ENCODE measurements around the gene RAB19. TPM values are rescaled to one million over a fixed set of nuclear protein-coding genes. Genes with fewer than 3 reads are reported as not detected.
"Not testable (repeated sequence)": the region's sequence is repeated elsewhere in the genome, so short reads cannot be mapped to it uniquely, and the experiment has no call there.

RAB19 gene
- total and polyA plus RNA-seq, 4 experiments from 2014 or later, result 1.6 to 3.2 (median 2.3) TPM

DNA sequence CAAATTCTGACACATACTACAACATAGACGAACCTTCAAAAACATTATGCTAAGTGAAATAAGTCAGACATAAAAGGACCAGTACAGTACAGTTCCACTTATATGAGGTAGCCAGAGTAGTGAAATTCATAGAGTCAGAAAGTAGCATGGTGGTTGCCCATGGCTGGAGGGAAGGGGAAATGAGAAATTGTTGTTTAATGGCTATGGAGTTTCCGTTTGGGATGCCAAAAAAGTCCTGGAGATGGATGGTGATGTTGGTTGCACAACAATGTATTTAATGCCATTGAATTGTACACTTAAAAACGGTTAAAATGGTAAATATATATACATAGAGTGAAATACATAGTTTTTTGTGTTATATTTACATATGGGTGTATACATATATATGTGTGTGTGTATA, 3.5 kb upstream of the RAB19 start:
- CTCF ChIA-PET (ENCODE audit: partially characterized antibody), result no interaction called here
- H3K4me3 Mint-ChIP-seq, result no peak overlapping the region
- Histone ChIP-seq H3K9me3 (ENCODE audit: control insufficient read depth in 1 of 2, low read length in 2 of 2) (no peaks in the 10 kb centered on the region), H3K4me1 (ENCODE audit: insufficient read depth, low read length) (peaks cover 24% of the 10 kb centered on the region), H3K36me3 (ENCODE audit: insufficient read depth, low read length) (no peaks in the 10 kb centered on the region), H3K4me3 (ENCODE audit: low read length in 2 of 2) (no peak overlapping the region), H3K27ac (ENCODE audit: low read depth, low read length) (no peak overlapping the region), H3K27me3 (ENCODE audit: insufficient read depth, low read length) (no peaks in the 10 kb centered on the region)
- H3K4me1 Mint-ChIP-seq, result peaks cover 24 to 42% (median 32%) of the 10 kb centered on the region in 4 donors
- peaks cover 0 to 3% of the 10 kb centered on the region in 2 donors for H3K36me3 Mint-ChIP-seq
- DNase-seq, result no peak
- H3K27ac Mint-ChIP-seq, result no peak overlapping the region
- POLR2A ChIA-PET (ENCODE audit: partially characterized antibody), result interaction anchor here (1.2 kb wide), 1 partner anchor 24 kb away, joined by 3 read pairs; no protein-coding TSS in a partner anchor
- no peaks in the 10 kb centered on the region for H3K27me3 Mint-ChIP-seq
- intact Hi-C loops (cut with micrococcal nuclease), result loop anchor here (10.0 kb wide), 1 partner anchor 614 kb away; the partner anchor contains the start of gene MRPS33
- no peaks in the 10 kb centered on the region for H3K9me3 Mint-ChIP-seq

DNA sequence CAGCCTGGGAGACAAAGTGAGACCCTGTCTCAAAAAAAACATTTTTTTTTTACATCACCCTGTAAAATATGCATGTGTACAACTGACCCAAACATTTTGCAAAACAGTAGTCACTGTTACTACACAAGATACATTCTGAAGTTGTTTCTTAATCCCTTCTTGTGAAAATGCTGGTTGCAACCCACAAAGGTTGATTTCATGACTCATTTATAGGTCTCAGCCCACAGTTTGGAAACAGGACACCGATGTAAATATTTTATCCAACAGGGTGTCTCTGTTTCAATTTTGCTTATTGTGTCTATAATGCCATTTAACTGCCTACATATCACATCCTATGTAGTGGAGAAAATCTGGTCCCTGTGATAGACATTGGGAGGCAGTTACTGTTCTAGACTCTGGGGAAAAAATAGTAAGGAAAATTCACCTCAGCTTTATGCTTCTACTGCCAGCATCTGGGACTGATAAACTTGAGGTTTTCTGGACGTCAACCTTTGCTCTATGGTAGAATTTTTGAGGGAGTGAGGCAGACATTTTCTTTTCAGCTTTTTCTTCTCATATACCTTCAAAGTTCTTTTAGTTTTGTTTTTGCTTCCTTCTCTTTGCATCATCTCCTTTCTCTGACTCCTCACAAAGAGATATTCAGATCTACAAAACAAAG, 1.6 kb upstream of the RAB19 start:
- peaks cover 2 to 5% of the 10 kb centered on the region in 2 donors for H3K36me3 Mint-ChIP-seq
- Histone ChIP-seq H3K4me1 (ENCODE audit: insufficient read depth, low read length) (peaks cover 13% of the 10 kb centered on the region), H3K4me3 (ENCODE audit: low read length in 2 of 2) (no peak overlapping the region), H3K27me3 (ENCODE audit: insufficient read depth, low read length) (no peaks in the 10 kb centered on the region), H3K9me3 (ENCODE audit: control insufficient read depth in 1 of 2, low read length in 2 of 2) (no peaks in the 10 kb centered on the region), H3K36me3 (ENCODE audit: insufficient read depth, low read length) (no peaks in the 10 kb centered on the region), H3K27ac (ENCODE audit: low read depth, low read length) (no peak overlapping the region)
- ChIA-PET CTCF (ENCODE audit: partially characterized antibody) (interaction anchor here (1.2 kb wide), 1 partner anchor 74 kb away, joined by 3 read pairs; no protein-coding TSS in a partner anchor), POLR2A (ENCODE audit: partially characterized antibody) (interaction anchor here (0.5 kb wide), 1 partner anchor 48 kb away, joined by 3 read pairs; no protein-coding TSS in a partner anchor)
- peak overlapping the region in 5 of 8 donors; percentile 0 to 59 (median 41) for H3K4me3 Mint-ChIP-seq
- peak overlapping the region in 4 of 7 donors; percentile 9 to 54 (median 41) for H3K27ac Mint-ChIP-seq
- no peak for DNase-seq
- H3K4me1 Mint-ChIP-seq, result peaks cover 17 to 33% (median 25%) of the 10 kb centered on the region in 4 donors
- intact Hi-C loops (cut with micrococcal nuclease), result loop anchor here (10.0 kb wide), 1 partner anchor 612 kb away; the partner anchor contains the start of gene MRPS33
- H3K9me3 Mint-ChIP-seq, result no peaks in the 10 kb centered on the region
- no peaks in the 10 kb centered on the region for H3K27me3 Mint-ChIP-seq

- H3K9me3 ChIP-seq (ENCODE audit: control insufficient read depth in 1 of 2, low read length in 2 of 2), result no peaks in the 10 kb centered on the region
- H3K27ac Mint-ChIP-seq, result peak overlapping the region; percentile 89 to 99 (median 96)
- H3K36me3 Mint-ChIP-seq, result peaks cover 6 to 10% of the 10 kb centered on the region in 2 donors
- no peaks in the 10 kb centered on the region for H3K9me3 Mint-ChIP-seq
- ChIA-PET CTCF (ENCODE audit: partially characterized antibody) (no interaction called here), POLR2A (ENCODE audit: partially characterized antibody) (interaction anchor here (1.4 kb wide), 3 partner anchors 28 to 227 kb away, joined by 3 to 8 read pairs (median 5); partner anchors contain the start of gene MKRN1)
- H3K27me3 ChIP-seq (ENCODE audit: insufficient read depth, low read length), result no peaks in the 10 kb centered on the region
- peaks cover 8% of the 10 kb centered on the region for H3K4me1 ChIP-seq (ENCODE audit: insufficient read depth, low read length)
- peak overlapping the region; percentile 63 for H3K27ac ChIP-seq (ENCODE audit: low read depth, low read length)
- H3K4me3 ChIP-seq (ENCODE audit: low read length in 2 of 2), result peak overlapping the region; percentile 74 to 92
- peaks cover 13 to 22% (median 17%) of the 10 kb centered on the region in 4 donors for H3K4me1 Mint-ChIP-seq
- no peaks in the 10 kb centered on the region for H3K27me3 Mint-ChIP-seq
- intact Hi-C loops (cut with micrococcal nuclease), result loop anchor here (2.0 to 10.0 kb wide), 2 partner anchors 74 to 610 kb away; partner anchors contain the start of genes MKRN1 and MRPS33
- H3K36me3 ChIP-seq (ENCODE audit: insufficient read depth, low read length), result no peaks in the 10 kb centered on the region
- DNase-seq, result no peak
- H3K4me3 Mint-ChIP-seq, result peak overlapping the region; percentile 94 to 99 (median 98)
Measured at GRCh38 chr7:140404565-140405065, 757 bp downstream of the RAB19 start.

DNA sequence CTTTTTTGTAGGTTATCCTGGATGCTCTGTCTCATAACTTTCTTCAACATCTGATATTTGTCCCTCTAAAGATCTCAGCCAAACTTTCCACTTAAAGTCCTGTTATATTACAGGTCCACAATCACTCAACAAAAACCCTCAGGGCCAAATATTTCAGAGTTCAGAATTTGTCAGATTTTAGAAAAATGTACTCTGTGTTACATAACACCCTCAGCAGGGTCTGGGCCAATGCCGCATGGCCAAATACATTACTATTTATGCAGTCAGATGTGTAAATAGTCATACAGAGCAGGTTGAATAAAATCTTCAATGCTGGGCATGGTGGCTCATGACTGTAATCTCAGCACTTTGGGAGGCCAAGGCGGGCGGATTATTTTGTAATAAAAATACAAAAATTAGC, 11.5 kb downstream of the RAB19 start:
- Mint-ChIP-seq H3K4me3 (no peak overlapping the region), H3K27me3 (no peaks in the 10 kb centered on the region), H3K4me1 (no peaks in the 10 kb centered on the region), H3K27ac (no peak overlapping the region), H3K9me3 (no peaks in the 10 kb centered on the region), H3K36me3 (peaks cover 22 to 41% of the 10 kb centered on the region in 2 donors)
- intact Hi-C loops (cut with micrococcal nuclease), result no loop called here
- H3K4me3 ChIP-seq (ENCODE audit: low read length in 2 of 2), result no peak overlapping the region
- no peaks in the 10 kb centered on the region for H3K4me1 ChIP-seq (ENCODE audit: insufficient read depth, low read length)
- H3K27me3 ChIP-seq (ENCODE audit: insufficient read depth, low read length), result no peaks in the 10 kb centered on the region
- H3K27ac ChIP-seq (ENCODE audit: low read depth, low read length), result no peak overlapping the region
- no peaks in the 10 kb centered on the region for H3K36me3 ChIP-seq (ENCODE audit: insufficient read depth, low read length)
- H3K9me3 ChIP-seq (ENCODE audit: control insufficient read depth in 1 of 2, low read length in 2 of 2), result no peaks in the 10 kb centered on the region
- ChIA-PET CTCF (ENCODE audit: partially characterized antibody) (no interaction called here), POLR2A (ENCODE audit: partially characterized antibody) (no interaction called here)
- DNase-seq, result no peak

- H3K27me3 ChIP-seq (ENCODE audit: insufficient read depth, low read length); POLR2A ChIA-PET (ENCODE audit: partially characterized antibody); DNase-seq; H3K4me3 Mint-ChIP-seq; CTCF ChIA-PET (ENCODE audit: partially characterized antibody); H3K4me1 ChIP-seq (ENCODE audit: insufficient read depth, low read length); H3K36me3 ChIP-seq (ENCODE audit: insufficient read depth, low read length); intact Hi-C loops (cut with micrococcal nuclease); H3K27ac Mint-ChIP-seq; H3K27me3 Mint-ChIP-seq; H3K4me3 ChIP-seq (ENCODE audit: low read length in 2 of 2); H3K9me3 ChIP-seq (ENCODE audit: control insufficient read depth in 1 of 2, low read length in 2 of 2); H3K27ac ChIP-seq (ENCODE audit: low read depth, low read length); H3K9me3 Mint-ChIP-seq; H3K4me1 Mint-ChIP-seq: not testable (repeated sequence)
- peaks cover 22 to 39% of the 10 kb centered on the region in 2 donors for H3K36me3 Mint-ChIP-seq
Measured at GRCh38 chr7:140415816-140416215, 12.0 kb downstream of the RAB19 start.

- H3K4me1 Mint-ChIP-seq, result no peaks in the 10 kb centered on the region
- H3K27me3 ChIP-seq (ENCODE audit: insufficient read depth, low read length), result no peaks in the 10 kb centered on the region
- no peaks in the 10 kb centered on the region for H3K27me3 Mint-ChIP-seq
- no peaks in the 10 kb centered on the region for H3K36me3 ChIP-seq (ENCODE audit: insufficient read depth, low read length)
- H3K4me3 ChIP-seq (ENCODE audit: low read length in 2 of 2), result no peak overlapping the region
- CTCF ChIA-PET (ENCODE audit: partially characterized antibody), result no interaction called here
- H3K4me3 Mint-ChIP-seq, result no peak overlapping the region
- DNase-seq, result no peak
- intact Hi-C loops (cut with micrococcal nuclease), result no loop called here
- no peak overlapping the region for H3K27ac Mint-ChIP-seq
- H3K9me3 Mint-ChIP-seq, result peaks cover 0 to 2% (median 0%) of the 10 kb centered on the region in 8 donors
- POLR2A ChIA-PET (ENCODE audit: partially characterized antibody), result no interaction called here
- H3K27ac ChIP-seq (ENCODE audit: low read depth, low read length), result no peak overlapping the region
- H3K4me1 ChIP-seq (ENCODE audit: insufficient read depth, low read length), result no peaks in the 10 kb centered on the region
- H3K36me3 Mint-ChIP-seq, result peaks cover 22 to 33% of the 10 kb centered on the region in 2 donors
- no peaks in the 10 kb centered on the region for H3K9me3 ChIP-seq (ENCODE audit: control insufficient read depth in 1 of 2, low read length in 2 of 2)
Measured at GRCh38 chr7:140416560-140416959, 12.7 kb downstream of the RAB19 start.

GRCh38 chr7:140417456-140418155, 13.7 kb downstream of the RAB19 start:
- Histone ChIP-seq H3K27me3 (ENCODE audit: insufficient read depth, low read length) (no peaks in the 10 kb centered on the region), H3K9me3 (ENCODE audit: control insufficient read depth in 1 of 2, low read length in 2 of 2) (no peaks in the 10 kb centered on the region), H3K27ac (ENCODE audit: low read depth, low read length) (no peak overlapping the region), H3K4me3 (ENCODE audit: low read length in 2 of 2) (no peak overlapping the region), H3K4me1 (ENCODE audit: insufficient read depth, low read length) (no peaks in the 10 kb centered on the region), H3K36me3 (ENCODE audit: insufficient read depth, low read length) (no peaks in the 10 kb centered on the region)
- H3K36me3 Mint-ChIP-seq, result peaks cover 18 to 28% of the 10 kb centered on the region in 2 donors
- H3K27ac Mint-ChIP-seq, result peak overlapping the region in 1 of 7 donors; percentile 10
- no peak overlapping the region for H3K4me3 Mint-ChIP-seq
- ChIA-PET POLR2A (ENCODE audit: partially characterized antibody) (interaction anchor here (0.9 kb wide), 1 partner anchor 14 kb away, joined by 3 read pairs; the partner anchor contains the start of gene RAB19), CTCF (ENCODE audit: partially characterized antibody) (interaction anchor here (1.6 kb wide), 1 partner anchor 23 kb away, joined by 5 read pairs; no protein-coding TSS in a partner anchor)
- no peaks in the 10 kb centered on the region for H3K4me1 Mint-ChIP-seq
- H3K9me3 Mint-ChIP-seq, result peaks cover 0 to 2% (median 0%) of the 10 kb centered on the region in 8 donors
- DNase-seq, result no peak
- intact Hi-C loops (cut with micrococcal nuclease), result no loop called here
- H3K27me3 Mint-ChIP-seq, result no peaks in the 10 kb centered on the region
